Left colon (tissue), 2 donors: Measurements from ENCODE around the gene BICC1. TPM values are rescaled to one million over a fixed set of nuclear protein-coding genes. Genes with fewer than 3 reads are reported as not detected.

ENCODE experiments used
- ATAC-seq: fragments of 200-7000 bp; cut with Tn5 transposase; one replicate; pipeline ENCODE4 v1.9.1; 2020; ENCODE audit warnings: mild to moderate bottlenecking, moderate library complexity
- DNase-seq, 2 donors: peaks; one replicate each; pipeline ENCODE4 v3.0.0-alpha.2; 2020
- intact Hi-C, 2 donors: fragments of 100-400 bp; cut with DNase I in 1 of 2; cut with micrococcal nuclease in 1 of 2; formaldehyde crosslinking; loops; one replicate each; pipeline versions ENCODE4 v1.11.2 to v1.14.0; 2022; cut with DNase I, micrococcal nuclease
- total RNA-seq, 2 donors: library from RNA; stranded (reverse); fragmentation: NEBNext Ultra II Directional; extraction: Animal tissue kit (Norgen Biotek cat#: 25700); gene quantifications; one replicate each; pipeline ENCODE4 v1.2.1, GENCODE V29; 2021
- donor health status: DM: no; HTN: no; CAD: no.
- donor health status: DM: yes; HTN: yes; CAD: no.

BICC1 gene
- total RNA-seq, 2 donors from 2014 or later: 1.7 to 2.5 TPM

GRCh38 chr10:58754469-58755339 lies 242.0 kb downstream of the BICC1 start:
- peak; percentile 87 for ATAC-seq
- no peak for DNase-seq

DNA sequence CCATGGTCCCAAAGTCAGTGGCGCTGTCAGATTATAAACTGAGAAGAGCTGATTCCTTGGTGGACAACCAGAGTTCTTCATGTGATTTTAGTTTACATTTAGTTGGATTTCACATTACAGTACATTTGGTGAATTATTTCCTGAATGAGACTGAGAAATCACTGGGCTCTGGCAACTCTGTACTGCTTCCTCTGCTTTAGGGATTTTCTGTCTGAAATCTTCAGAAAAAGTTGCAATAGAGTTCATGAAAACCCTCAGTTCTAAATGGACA lies 242.6 kb downstream of the BICC1 start:
- DNase-seq: no peak
- intact Hi-C loops: no loop called here
- no peak for ATAC-seq

More at GRCh38 chr10:58754469-58755339, 242.0 kb downstream of the BICC1 start:
- intact Hi-C loops: no loop called here

- ATAC-seq (no peak), DNase-seq (no peak)
- intact Hi-C loops: no loop called here
Measured at GRCh38 chr10:58755677-58756076, 243.0 kb downstream of the BICC1 start.

DNA sequence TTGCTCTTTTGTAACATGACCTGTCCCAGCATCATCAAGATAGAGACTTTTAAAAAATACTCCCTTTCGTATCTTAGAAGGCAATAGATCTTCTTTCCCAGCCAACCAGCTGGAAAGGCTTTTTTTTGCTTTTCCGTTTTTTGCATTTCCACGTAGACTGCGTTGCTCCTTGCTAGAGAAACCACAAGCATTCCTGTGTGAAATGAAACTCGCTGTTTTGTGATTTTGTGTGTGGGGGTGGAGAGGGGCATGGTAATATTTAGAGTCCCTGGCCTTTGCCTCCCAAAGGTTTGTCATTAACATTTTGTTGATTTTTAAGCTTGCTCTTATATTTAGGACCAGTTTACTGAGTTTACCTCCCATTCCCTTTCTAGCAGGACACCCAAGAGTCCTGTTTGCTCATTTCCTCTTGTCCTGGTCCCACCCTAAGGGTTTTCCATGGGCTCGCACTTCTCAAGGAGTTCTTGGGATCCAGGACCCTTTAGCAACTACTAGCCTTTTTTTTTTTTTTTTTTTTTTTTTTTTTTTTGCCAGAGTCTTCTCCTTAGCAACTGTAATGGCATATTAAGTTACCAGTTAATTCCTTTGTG lies 243.6 kb downstream of the BICC1 start:
- intact Hi-C loops: no loop called here
- DNase-seq (no peak), ATAC-seq (no peak)

GRCh38 chr10:58757352-58758065 lies 244.8 kb downstream of the BICC1 start:
- intact Hi-C loops: no loop called here
- DNase-seq (no peak), ATAC-seq (no peak)

DNA sequence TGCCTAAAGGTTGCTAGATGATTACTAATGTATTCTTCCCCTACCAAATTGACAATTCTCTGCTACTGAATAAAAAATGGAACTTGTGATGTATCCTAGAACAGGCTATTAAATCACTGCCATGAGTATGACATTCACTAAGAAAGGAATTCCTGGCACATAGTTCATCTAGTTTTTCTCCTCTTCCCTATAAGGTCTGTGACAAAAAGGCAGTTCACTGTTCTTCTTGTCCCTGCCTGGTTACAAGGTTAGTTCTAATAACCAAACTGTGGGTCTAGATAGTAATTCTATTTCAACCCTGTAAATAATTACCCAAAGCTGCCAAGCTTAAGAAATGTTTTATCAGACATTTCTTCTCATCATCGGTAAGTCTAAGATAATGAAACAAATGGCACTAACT lies 245.6 kb downstream of the BICC1 start:
- ATAC-seq (no peak), DNase-seq (no peak)
- intact Hi-C loops: no loop called here

GRCh38 chr10:58764087-58764747 lies 251.5 kb downstream of the BICC1 start:
- DNase-seq (no peak), ATAC-seq (no peak)
- intact Hi-C loops: no loop called here

DNA sequence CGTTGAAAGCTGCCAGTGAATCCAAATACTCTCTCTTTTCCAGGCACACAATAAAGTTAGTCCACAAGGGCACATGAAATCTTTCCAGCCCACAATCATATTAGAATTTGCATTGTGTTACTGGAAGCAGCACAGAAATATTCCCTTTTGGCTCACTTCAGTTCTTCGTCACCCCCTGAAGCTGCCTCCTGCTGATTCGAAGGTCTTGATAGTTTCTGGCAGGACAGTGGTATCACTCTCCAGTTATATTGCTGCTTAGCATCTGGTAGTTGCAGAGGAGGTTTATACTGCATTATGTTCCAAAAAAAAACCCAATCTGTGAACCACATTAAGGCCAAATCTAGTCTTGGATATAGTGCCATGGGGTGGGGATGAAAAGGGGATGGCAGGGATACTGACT lies 253.2 kb downstream of the BICC1 start:
- ATAC-seq: no peak
- intact Hi-C loops: no loop called here
- no peak for DNase-seq

DNA sequence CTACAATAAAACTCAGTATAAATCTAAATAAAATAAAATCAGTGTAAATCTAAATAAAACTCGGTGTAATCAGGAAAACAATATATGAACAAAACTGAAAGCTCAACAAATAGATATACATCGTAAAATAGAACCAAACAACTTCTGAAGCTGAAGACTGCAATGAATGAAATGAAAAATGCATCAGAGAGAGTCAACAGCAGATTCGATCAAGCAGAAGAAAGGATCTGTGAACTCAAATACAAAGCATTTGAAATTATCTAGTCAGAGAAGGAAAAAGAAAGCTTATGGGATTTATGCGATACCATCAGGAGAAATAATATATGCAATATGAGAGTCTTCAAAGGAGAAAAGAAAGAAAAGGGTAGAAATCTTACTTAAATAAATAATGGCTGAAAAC lies 255.0 kb downstream of the BICC1 start:
- intact Hi-C loops: no loop called here
- DNase-seq: no peak
- no peak for ATAC-seq

DNA sequence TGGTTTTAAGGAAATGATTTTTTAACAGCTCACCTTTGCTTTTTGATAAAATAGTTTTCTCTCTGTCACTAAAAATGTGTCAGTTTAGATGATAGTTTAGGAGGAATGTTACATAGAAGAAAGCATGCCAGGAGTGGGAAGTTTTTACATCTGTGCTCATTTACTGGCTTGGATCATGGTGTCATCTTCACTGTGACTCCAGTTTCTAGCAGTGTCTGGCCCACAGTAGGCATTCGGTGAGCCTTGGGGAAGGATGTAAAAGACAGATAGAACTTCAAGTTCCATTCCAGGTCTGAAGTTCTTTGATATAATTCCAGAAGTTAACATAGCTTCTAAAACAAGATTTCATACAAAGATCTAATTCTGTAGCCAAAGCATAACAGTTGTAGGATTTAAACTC lies 259.2 kb downstream of the BICC1 start:
- ATAC-seq (no peak), DNase-seq (no peak)
- intact Hi-C loops: no loop called here

DNA sequence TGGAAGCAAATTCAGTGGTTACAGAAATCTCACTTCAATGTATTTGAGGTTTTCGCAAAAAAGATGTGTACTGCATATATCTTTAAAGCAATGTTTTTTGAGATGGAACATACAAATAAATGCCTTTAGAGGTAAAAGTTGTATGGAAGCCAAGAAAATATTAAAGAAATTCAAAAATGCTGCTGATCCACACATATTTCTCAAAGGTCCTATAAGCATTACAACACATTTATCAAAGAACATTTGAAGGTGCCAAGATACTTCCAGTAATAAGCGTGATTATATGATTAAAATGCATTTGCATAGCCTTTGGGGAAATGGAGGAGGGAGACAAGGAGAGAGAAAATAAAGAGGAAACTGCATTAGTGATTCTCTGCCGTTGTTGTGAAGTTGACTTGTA lies 260.1 kb downstream of the BICC1 start:
- DNase-seq: no peak
- intact Hi-C loops: no loop called here
- no peak for ATAC-seq

DNA sequence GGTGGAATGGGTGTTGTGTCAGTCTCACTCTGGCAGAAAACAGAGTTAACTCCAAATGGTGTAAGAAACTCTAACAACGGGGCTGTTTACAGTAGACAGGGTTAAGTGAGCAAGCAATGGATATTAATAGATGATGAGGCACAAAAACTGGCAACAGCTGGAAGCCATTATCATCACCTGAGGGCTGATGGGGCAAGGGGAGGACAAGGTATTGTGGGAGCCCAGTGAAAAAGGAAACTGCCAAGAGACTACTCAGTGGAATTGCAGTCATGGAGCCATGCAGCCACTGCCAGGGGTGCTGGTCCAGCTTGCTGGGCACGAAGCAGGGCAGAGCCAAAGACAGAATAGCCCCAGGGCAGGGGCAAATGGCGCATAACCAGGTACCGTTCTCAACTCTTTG lies 260.7 kb downstream of the BICC1 start:
- intact Hi-C loops: no loop called here
- ATAC-seq: no peak
- no peak for DNase-seq

DNA sequence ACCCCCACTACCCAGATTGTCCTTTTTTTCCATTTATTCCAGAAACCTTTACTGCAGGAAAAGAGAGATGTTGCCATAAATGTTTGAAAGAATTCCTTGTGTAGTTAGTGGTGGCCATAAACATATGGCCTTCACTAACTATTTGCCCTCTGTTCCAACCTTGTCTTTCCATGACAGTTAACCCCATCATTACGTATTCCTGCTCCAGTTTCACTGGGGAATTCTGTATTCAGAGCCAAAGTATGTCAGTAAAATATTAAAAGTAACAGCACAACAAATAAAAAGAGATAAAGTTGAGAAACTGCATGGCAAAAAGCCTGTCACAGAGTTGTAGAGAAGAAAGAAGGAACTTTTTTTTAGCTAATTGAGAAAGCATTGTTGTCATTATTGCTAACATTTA lies 261.3 kb downstream of the BICC1 start:
- no peak for DNase-seq
- ATAC-seq: no peak
- intact Hi-C loops: no loop called here

- intact Hi-C loops: no loop called here
- no peak for ATAC-seq
Measured at GRCh38 chr10:58775960-58776567, 263.4 kb downstream of the BICC1 start.

DNA sequence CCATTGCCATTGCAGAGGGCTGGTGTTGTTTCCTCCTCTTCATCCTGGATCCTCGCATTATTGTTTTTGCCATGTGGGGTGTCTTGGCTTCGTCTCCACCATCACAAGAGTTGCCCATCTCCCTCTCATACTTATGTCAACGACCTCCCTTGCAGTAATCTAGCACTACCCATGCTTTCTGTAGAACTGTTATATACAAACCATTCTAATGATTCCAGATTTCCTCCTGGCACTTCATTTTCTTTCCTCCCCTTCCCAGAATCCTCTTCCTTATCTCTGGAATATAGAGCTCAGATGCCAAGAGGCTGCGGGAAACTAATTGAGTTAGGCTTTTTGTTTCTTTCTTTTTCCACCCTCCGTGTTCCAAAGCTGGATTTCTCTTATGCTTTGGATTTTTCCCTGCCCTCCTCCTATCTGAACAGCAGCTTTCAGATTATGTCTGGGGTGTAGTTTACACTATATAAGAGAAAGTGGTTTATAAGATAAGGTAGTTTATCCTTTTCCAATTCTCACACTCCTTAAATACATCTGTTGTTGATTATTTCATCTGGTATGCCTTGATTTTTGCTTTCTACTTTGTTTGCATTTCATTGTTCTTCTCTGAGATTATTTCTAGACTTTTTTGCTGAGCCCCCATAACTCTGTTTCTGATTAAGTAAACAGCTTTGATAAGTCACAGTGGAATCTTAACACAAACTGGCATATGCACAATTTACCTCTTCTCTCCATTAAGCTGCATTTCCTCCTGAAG lies 264.1 kb downstream of the BICC1 start:
- no peak for DNase-seq
- intact Hi-C loops: no loop called here
- no peak for ATAC-seq

More at GRCh38 chr10:58775960-58776567, 263.4 kb downstream of the BICC1 start:
- no peak for DNase-seq

GRCh38 chr10:58778966-58779365 lies 266.3 kb downstream of the BICC1 start:
- no peak for DNase-seq
- ATAC-seq: no peak
- intact Hi-C loops: no loop called here

DNA sequence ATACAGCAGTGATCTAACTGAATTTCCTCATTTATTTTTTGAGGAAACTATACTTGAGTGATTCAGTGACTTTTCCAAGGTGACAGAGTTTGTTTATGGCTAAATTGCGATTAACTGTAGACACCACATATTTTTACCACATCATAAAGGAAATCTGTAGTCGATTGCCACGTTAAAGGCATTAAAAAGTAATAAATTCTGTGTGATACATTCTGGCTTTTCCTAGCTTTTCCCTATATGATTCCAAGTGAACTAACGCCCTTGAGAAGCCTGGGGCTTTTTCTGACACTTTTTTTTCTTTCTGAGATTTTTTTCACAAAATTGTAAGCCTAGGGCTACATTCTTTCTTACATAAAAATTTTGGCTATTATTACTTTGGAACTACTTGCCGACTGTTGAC lies 266.9 kb downstream of the BICC1 start:
- ATAC-seq (no peak), DNase-seq (no peak)
- intact Hi-C loops: no loop called here

- no peak for DNase-seq
- intact Hi-C loops: loop anchor here in 1 of 2 donors (10.0 kb wide), 1 partner anchor 174 kb away; no protein-coding TSS in a partner anchor
- no peak for ATAC-seq
Measured at GRCh38 chr10:58780476-58780875, 267.8 kb downstream of the BICC1 start.
